HG02870 (cell line): ENCODE measurements around the gene HELT.
A peak's percentile ranks its signal among the peaks of the same experiment; 100 is the strongest.

ENCODE experiments used
- ATAC-seq: cut with Tn5 transposase; IDR thresholded peaks from one replicate; pipeline ENCODE4 v1.9.1; 2021; ENCODE audit warnings: mild to moderate bottlenecking, moderate library complexity; ENCODE audit not compliant: unreplicated experiment

Gene HELT

GRCh38 chr4:185003596-185004351, 14.5 kb upstream of the HELT start:
- ATAC-seq = no peak

- ATAC-seq = peak; percentile 40
These were observed 13.6 kb upstream of the HELT start for GRCh38 chr4:185004562-185005218.

GRCh38 chr4:185005219-185005819, 13.0 kb upstream of the HELT start:
- peak; percentile 86 for ATAC-seq

GRCh38 chr4:185011408-185011807, 6.9 kb upstream of the HELT start:
- no peak for ATAC-seq

- no peak for ATAC-seq
These were observed 4.7 kb upstream of the HELT start for GRCh38 chr4:185013417-185014125.

GRCh38 chr4:185015108-185015507, 3.2 kb upstream of the HELT start:
- ATAC-seq = no peak

GRCh38 chr4:185016101-185016940, 2.0 kb upstream of the HELT start:
- ATAC-seq = no peak

GRCh38 chr4:185016946-185017758, 1.1 kb upstream of the HELT start:
- no peak for ATAC-seq

- no peak for ATAC-seq
These were observed 655 bp downstream of the HELT start for GRCh38 chr4:185018834-185019455.

GRCh38 chr4:185019456-185020292, 1.4 kb downstream of the HELT start:
- ATAC-seq = no peak

GRCh38 chr4:185020293-185020808, 2.1 kb downstream of the HELT start:
- no peak for ATAC-seq

GRCh38 chr4:185020863-185021761, 2.8 kb downstream of the HELT start:
- ATAC-seq = no peak

- ATAC-seq = no peak
These were observed 5.2 kb downstream of the HELT start for GRCh38 chr4:185023471-185023870.

- no peak for ATAC-seq
These were observed 10.3 kb downstream of the HELT start for GRCh38 chr4:185028625-185029024.

GRCh38 chr4:185031611-185032010, 13.3 kb downstream of the HELT start:
- no peak for ATAC-seq

GRCh38 chr4:185033072-185033471, 14.8 kb downstream of the HELT start:
- ATAC-seq = no peak

- no peak for ATAC-seq
These were observed 15.7 kb downstream of the HELT start for GRCh38 chr4:185033950-185034349.
